ENCODE results near the gene MORN2.
A peak's percentile ranks its signal among the peaks of the same experiment; 100 is the strongest.
"Not testable (repeated sequence)": the region's sequence is repeated elsewhere in the genome, so short reads cannot be mapped to it uniquely, and the experiment has no call there.

The MORN2 gene
- 1.0 to 2.1 reads per million in 2 donors for total RNA-seq

GRCh38 chr2:38875576-38876367 is at the start of gene MORN2, which contains the start of gene DHX57:
MORN2 (plus strand) TSS chr2:38875976.
DHX57 (minus strand) TSS chr2:38875934; CDS start chr2:38868405, 7,529 bp downstream.
- peak; percentile 60 for DNase-seq

GRCh38 chr2:38827539-38828145 is 48.1 kb upstream of the MORN2 start:
- DNase-seq, result not testable (repeated sequence)

- no peak for DNase-seq
These were observed 47.3 kb upstream of the MORN2 start for GRCh38 chr2:38828460-38828859.

GRCh38 chr2:38829971-38830370 is 45.8 kb upstream of the MORN2 start:
- no peak for DNase-seq

GRCh38 chr2:38830526-38831159 is 45.1 kb upstream of the MORN2 start:
- DNase-seq, result no peak

- DNase-seq, result no peak
These were observed 40.7 kb upstream of the MORN2 start for GRCh38 chr2:38835015-38835601.

- no peak for DNase-seq
These were observed 39.8 kb upstream of the MORN2 start for GRCh38 chr2:38835990-38836389.

GRCh38 chr2:38836791-38837190 is 39.0 kb upstream of the MORN2 start:
- no peak for DNase-seq

GRCh38 chr2:38850045-38850444 is 25.7 kb upstream of the MORN2 start:
- DNase-seq, result no peak

GRCh38 chr2:38856165-38856564 is 19.6 kb upstream of the MORN2 start:
- DNase-seq, result no peak

GRCh38 chr2:38862476-38862875 is 13.3 kb upstream of the MORN2 start:
- DNase-seq, result no peak

GRCh38 chr2:38863061-38863695 is 12.6 kb upstream of the MORN2 start:
- no peak for DNase-seq

- no peak for DNase-seq
These were observed 8.9 kb upstream of the MORN2 start for GRCh38 chr2:38866773-38867443.

- no peak for DNase-seq
These were observed 4.3 kb upstream of the MORN2 start for GRCh38 chr2:38871432-38871831.

GRCh38 chr2:38873763-38874162 is 2.0 kb upstream of the MORN2 start:
- DNase-seq, result no peak

- no peak for DNase-seq
These were observed 575 bp upstream of the MORN2 start for GRCh38 chr2:38875227-38875575.

GRCh38 chr2:38876407-38876806 is 631 bp downstream of the MORN2 start:
- no peak for DNase-seq

- no peak for DNase-seq
These were observed 10.3 kb downstream of the MORN2 start for GRCh38 chr2:38886063-38886462.

GRCh38 chr2:38887347-38887746 is 11.6 kb downstream of the MORN2 start:
- DNase-seq, result no peak

- DNase-seq, result no peak
These were observed 12.3 kb downstream of the MORN2 start for GRCh38 chr2:38887902-38888554.

GRCh38 chr2:38889045-38889444 is 13.3 kb downstream of the MORN2 start:
- DNase-seq, result no peak

- DNase-seq, result no peak
These were observed 13.8 kb downstream of the MORN2 start, which contains the start of gene ARHGEF33 for GRCh38 chr2:38889575-38889974. ARHGEF33 (plus strand) TSS chr2:38889875; CDS start chr2:38919448, 29,573 bp downstream.

Data from activated gamma-delta T cell (primary cell).